OCI-LY3 (cell line): ENCODE data around the gene KLF16.

Experiments used
- H2AFZ ChIP-seq: fragments of 200-600, 300-600 bp; shearing (Covaris generic); 2 replicates; pipeline ENCODE4 v1.6.0; 2014; ENCODE audit warnings: antibody characterized with exemption, low read depth, low read length
- H3K27ac ChIP-seq: fragments of 200-600, 300-600 bp; sonication (generic); 2 replicates; pipeline ENCODE4 v1.5.1; 2014; ENCODE audit warnings: mild to moderate bottlenecking, low read length, moderate library complexity, mixed read lengths
- H3K27me3 ChIP-seq: fragments of 200-600, 300-600 bp; sonication (generic); 2 replicates; pipeline ENCODE4 v1.6.1; 2014; ENCODE audit warnings: low read depth, low read length, mixed read lengths
- H3K36me3 ChIP-seq: fragments of 200-600, 300-600 bp; sonication (generic); replicated peaks from 2 replicates; pipeline ENCODE3; 2014; ENCODE audit warnings: low read depth, low read length, mixed read lengths
- H3K4me1 ChIP-seq: fragments of 300-600, 200-600 bp; sonication (generic); 2 replicates; pipeline ENCODE4 v1.6.1; 2014; ENCODE audit warnings: low read length, mixed read lengths
- H3K4me2 ChIP-seq: fragments of 200-600, 300-600 bp; sonication (generic); 2 replicates; pipeline ENCODE4 v1.6.1; 2014; ENCODE audit warnings: low read length, mixed read lengths
- H3K4me3 ChIP-seq: fragments of 300-600, 200-600 bp; sonication (generic); 2 replicates; pipeline ENCODE4 v1.5.1; 2014; ENCODE audit warnings: antibody characterized with exemption, mild to moderate bottlenecking, low read length, moderate library complexity
- H3K79me2 ChIP-seq: fragments of 300-600, 200-600 bp; shearing (Covaris generic); 2 replicates; pipeline ENCODE4 v1.6.1; 2014; ENCODE audit warnings: mild to moderate bottlenecking, low read length, mixed read lengths
- H3K9ac ChIP-seq: fragments of 300-600, 200-600 bp; shearing (Covaris generic); 2 replicates; pipeline ENCODE4 v1.6.0; 2014; ENCODE audit warnings: mild to moderate bottlenecking, low read length, moderate library complexity
- H3K9me3 ChIP-seq: fragments of 200-600, 300-600 bp; shearing (Covaris generic); 2 replicates; pipeline ENCODE4 v1.6.1; 2014; ENCODE audit warnings: low read length, mixed read lengths; ENCODE audit not compliant: insufficient read depth
- H4K20me1 ChIP-seq: fragments of 200-600, 300-600 bp; sonication (generic); 2 replicates; pipeline ENCODE4 v1.6.1; 2016; ENCODE audit warnings: low read length, mixed read lengths; ENCODE audit not compliant: insufficient read depth
- CTCF ChIP-seq: fragments of 200-600, 300-600 bp; sonication (generic); IDR thresholded peaks from 2 replicates; pipeline ENCODE4 v1.5.1; 2014; ENCODE audit warnings: antibody characterized with exemption, low read length, low read depth
- EZH2phosphoT487 ChIP-seq: fragments of 200-600 bp; shearing (Covaris generic); IDR thresholded peaks from 2 replicates; pipeline ENCODE4 v1.6.1; 2018; ENCODE audit warnings: antibody characterized with exemption, mixed run types, low read depth

Gene KLF16

DNA sequence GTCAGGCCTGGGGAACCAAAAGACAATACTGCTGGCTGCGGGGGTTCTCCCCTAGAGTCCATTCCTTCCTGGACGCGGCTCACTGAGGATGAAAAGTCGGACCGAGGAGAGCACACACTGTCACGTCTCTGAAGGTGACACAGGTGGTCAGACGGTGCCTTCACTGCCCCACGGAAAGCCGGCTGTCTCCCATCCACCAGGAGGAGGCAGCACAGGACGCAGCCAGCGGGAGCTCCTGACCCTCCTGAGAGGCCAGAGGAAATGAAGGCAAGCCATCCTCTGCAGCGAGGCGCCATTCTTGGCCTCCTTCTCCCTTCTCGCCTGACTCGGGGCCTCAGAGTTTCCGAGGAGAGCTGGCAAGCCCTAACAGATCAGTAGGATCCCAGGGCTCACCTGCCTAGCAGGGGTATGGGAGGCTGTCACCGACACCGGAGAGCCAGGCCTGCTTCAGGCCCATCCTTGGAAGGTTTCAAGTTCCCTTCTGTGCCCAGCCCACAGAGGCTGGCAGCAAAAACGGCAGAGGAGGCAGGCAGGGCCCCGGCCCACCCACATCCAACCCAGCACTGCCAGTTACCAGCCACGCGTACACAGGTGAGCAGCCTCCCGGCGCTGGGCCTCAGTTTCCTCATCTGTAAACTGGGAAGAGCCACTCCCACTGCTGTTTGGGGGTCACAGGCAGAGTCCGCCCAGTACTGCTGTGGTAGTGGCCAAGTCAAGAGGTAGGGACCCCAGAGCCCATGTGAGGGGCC, 19.6 kb downstream of the KLF16 start:
- Histone ChIP-seq H3K4me3 (no peak overlapping the region), H2AFZ (no peak overlapping the region), H3K79me2 (peaks cover 92% of the 10 kb centered on the region), H3K27me3 (no peaks in the 10 kb centered on the region), H4K20me1 (peaks cover 82% of the 10 kb centered on the region), H3K9ac (no peak overlapping the region), H3K9me3 (no peaks in the 10 kb centered on the region), H3K4me2 (no peak overlapping the region), H3K4me1 (peaks cover 17% of the 10 kb centered on the region), H3K27ac (no peak overlapping the region), H3K36me3 (no peaks in the 10 kb centered on the region)
- no peak for TF ChIP-seq EZH2phosphoT487
- TF ChIP-seq CTCF, result no peak

DNA sequence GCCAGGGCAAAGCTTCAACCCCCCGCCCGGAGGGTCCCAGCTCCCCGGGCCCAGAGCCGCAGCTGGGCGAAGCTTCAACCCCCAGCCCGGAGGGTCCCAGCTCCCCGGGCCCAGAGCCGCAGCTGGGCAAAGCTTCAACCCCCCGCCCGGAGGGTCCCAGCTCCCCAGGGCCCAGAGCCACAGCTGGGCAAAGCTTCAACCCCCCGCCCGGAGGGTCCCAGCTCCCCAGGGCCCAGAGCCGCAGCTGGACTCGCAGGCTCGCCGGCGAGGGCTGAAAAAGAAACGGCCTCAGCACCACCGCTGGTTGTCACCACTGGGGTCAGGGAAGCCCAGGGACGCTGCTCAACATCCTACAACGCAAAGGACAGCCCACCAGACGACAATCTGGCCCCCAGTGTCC, 20.3 kb downstream of the KLF16 start:
- Histone ChIP-seq H3K27me3 (no peaks in the 10 kb centered on the region), H4K20me1 (peaks cover 86% of the 10 kb centered on the region), H2AFZ (no peak overlapping the region), H3K36me3 (no peaks in the 10 kb centered on the region), H3K4me2 (no peak overlapping the region), H3K9ac (no peak overlapping the region), H3K79me2 (peaks cover 97% of the 10 kb centered on the region), H3K4me1 (peaks cover 15% of the 10 kb centered on the region), H3K4me3 (no peak overlapping the region), H3K9me3 (no peaks in the 10 kb centered on the region), H3K27ac (no peak overlapping the region)
- TF ChIP-seq CTCF (no peak), EZH2phosphoT487 (no peak)

DNA sequence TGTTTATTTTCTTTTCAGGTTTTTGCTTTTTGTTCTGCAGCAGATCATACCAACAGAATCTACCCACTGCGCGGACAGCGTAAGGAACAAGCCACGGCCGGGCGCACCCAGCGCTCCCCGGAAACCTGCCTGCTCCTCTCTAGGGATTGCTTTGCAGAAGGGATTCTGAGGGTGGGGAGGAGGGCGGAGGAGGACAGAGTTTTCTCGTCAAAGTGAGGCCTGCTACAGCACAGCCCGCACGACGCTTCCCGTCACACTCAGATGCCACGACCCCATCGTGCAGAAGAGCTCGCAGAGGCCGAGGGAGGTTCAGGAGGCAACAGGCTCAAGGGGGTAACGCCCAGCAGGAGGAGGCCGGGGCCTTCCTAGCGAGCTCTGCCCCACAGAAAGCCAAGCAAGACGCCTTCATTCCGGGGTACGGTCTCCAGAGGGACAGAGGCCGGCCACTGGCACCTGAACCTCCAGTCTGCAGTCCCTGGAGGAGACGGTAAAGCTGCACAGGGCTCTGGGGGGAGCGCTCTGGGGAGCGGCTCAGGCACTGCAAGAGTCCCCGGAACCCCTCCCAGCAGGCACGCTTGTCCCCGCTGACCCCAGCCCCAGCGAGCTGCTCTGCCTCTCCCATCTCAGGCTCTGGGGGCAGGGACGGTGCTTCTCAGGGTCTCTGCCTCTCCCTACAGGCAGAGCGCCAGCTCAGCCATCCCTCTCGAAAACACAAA, 22.0 kb downstream of the KLF16 start:
- H3K4me1 ChIP-seq, result peaks cover 9% of the 10 kb centered on the region
- H4K20me1 ChIP-seq, result peaks cover 87% of the 10 kb centered on the region
- no peak overlapping the region for H3K9ac ChIP-seq
- peaks cover 95% of the 10 kb centered on the region for H3K79me2 ChIP-seq
- no peaks in the 10 kb centered on the region for H3K36me3 ChIP-seq
- H3K27ac ChIP-seq, result no peak overlapping the region
- H3K4me3 ChIP-seq, result no peak overlapping the region
- H2AFZ ChIP-seq, result no peak overlapping the region
- H3K9me3 ChIP-seq, result no peaks in the 10 kb centered on the region
- H3K4me2 ChIP-seq, result no peak overlapping the region
- no peaks in the 10 kb centered on the region for H3K27me3 ChIP-seq
- TF ChIP-seq CTCF, result no peak
- no peak for TF ChIP-seq EZH2phosphoT487

- no peak overlapping the region for H3K4me2 ChIP-seq
- H3K4me3 ChIP-seq, result no peak overlapping the region
- H2AFZ ChIP-seq, result no peak overlapping the region
- TF ChIP-seq CTCF, result no peak
- no peak for TF ChIP-seq EZH2phosphoT487
- H3K27me3 ChIP-seq, result no peaks in the 10 kb centered on the region
- H3K36me3 ChIP-seq, result no peaks in the 10 kb centered on the region
- H3K9me3 ChIP-seq, result no peaks in the 10 kb centered on the region
- H3K4me1 ChIP-seq, result peaks cover 4% of the 10 kb centered on the region
- peaks cover 86% of the 10 kb centered on the region for H4K20me1 ChIP-seq
- H3K9ac ChIP-seq, result no peak overlapping the region
- H3K79me2 ChIP-seq, result peaks cover 95% of the 10 kb centered on the region
- H3K27ac ChIP-seq, result no peak overlapping the region
Observed at GRCh38 chr19:1840541-1841115, 22.8 kb downstream of the KLF16 start.
